Nephron (organoid): ENCODE data around the gene TMTC2.

ENCODE experiments used
- H3K27ac Mint-ChIP-seq, 3 experiments: 2 replicates each; pipeline ENCODE4 v1.8.0; 2020; ENCODE audit warnings: mixed read lengths in 3 of 3, mild to moderate bottlenecking in 2 of 3, moderate library complexity in 1 of 3
- H3K27me3 Mint-ChIP-seq: 2 replicates; pipeline ENCODE4 v1.8.0; 2021; ENCODE audit warnings: low read depth, mild to moderate bottlenecking, moderate library complexity, mixed read lengths
- H3K36me3 Mint-ChIP-seq: 2 replicates; pipeline ENCODE4 v1.8.0; 2020; ENCODE audit warnings: low read depth, mixed read lengths
- H3K4me1 Mint-ChIP-seq: 2 replicates; pipeline ENCODE4 v1.8.0; 2020; ENCODE audit warnings: mixed read lengths
- H3K4me3 Mint-ChIP-seq, 3 experiments: 2 replicates each; pipeline ENCODE4 v1.8.0; 2020; ENCODE audit warnings: mild to moderate bottlenecking in 3 of 3, mixed read lengths in 3 of 3, moderate library complexity in 2 of 3
- H3K9me3 Mint-ChIP-seq: 2 replicates; pipeline ENCODE4 v1.8.0; 2020; ENCODE audit warnings: mixed read lengths
- CTCF ChIP-seq, 3 experiments: fragments of 200-600 bp; sonication (generic); IDR thresholded peaks; one replicate each; pipeline ENCODE4 v1.5.0; 2021; ENCODE audit warnings: antibody characterized with exemption in 3 of 3; ENCODE audit not compliant: unreplicated experiment in 3 of 3

TMTC2 gene

GRCh38 chr12:82721726-82722125 is 35.0 kb downstream of the TMTC2 start:
- no peak for TF ChIP-seq CTCF (IDR thresholded peaks at IDR 0.05; ENCODE audit: unreplicated experiment in 3 of 3)
- Mint-ChIP-seq H3K4me3 (no peak overlapping the region), H3K27ac (no peak overlapping the region), H3K36me3 (peaks cover 46% of the 10 kb centered on the region), H3K27me3 (no peaks in the 10 kb centered on the region), H3K4me1 (no peaks in the 10 kb centered on the region), H3K9me3 (no peaks in the 10 kb centered on the region)

GRCh38 chr12:82723093-82723492 is 36.4 kb downstream of the TMTC2 start:
- Mint-ChIP-seq H3K4me1 (no peaks in the 10 kb centered on the region), H3K4me3 (no peak overlapping the region), H3K9me3 (no peaks in the 10 kb centered on the region), H3K27me3 (no peaks in the 10 kb centered on the region), H3K36me3 (peaks cover 47% of the 10 kb centered on the region), H3K27ac (no peak overlapping the region)
- no peak for TF ChIP-seq CTCF (IDR thresholded peaks at IDR 0.05; ENCODE audit: unreplicated experiment in 3 of 3)

GRCh38 chr12:82723891-82724290 is 37.2 kb downstream of the TMTC2 start:
- H3K4me1 Mint-ChIP-seq, result no peaks in the 10 kb centered on the region
- no peak for TF ChIP-seq CTCF (IDR thresholded peaks at IDR 0.05; ENCODE audit: unreplicated experiment in 3 of 3)
- no peaks in the 10 kb centered on the region for H3K27me3 Mint-ChIP-seq
- no peaks in the 10 kb centered on the region for H3K9me3 Mint-ChIP-seq
- H3K36me3 Mint-ChIP-seq, result peaks cover 42% of the 10 kb centered on the region
- no peak overlapping the region for H3K27ac Mint-ChIP-seq
- H3K4me3 Mint-ChIP-seq, result no peak overlapping the region

GRCh38 chr12:82725741-82726140 is 39.0 kb downstream of the TMTC2 start:
- Mint-ChIP-seq H3K27ac (no peak overlapping the region), H3K9me3 (no peaks in the 10 kb centered on the region), H3K4me1 (no peaks in the 10 kb centered on the region), H3K4me3 (no peak overlapping the region), H3K36me3 (peaks cover 43% of the 10 kb centered on the region), H3K27me3 (no peaks in the 10 kb centered on the region)
- TF ChIP-seq CTCF (IDR thresholded peaks at IDR 0.05; ENCODE audit: unreplicated experiment in 3 of 3), result no peak

GRCh38 chr12:82727886-82728285 is 41.2 kb downstream of the TMTC2 start:
- TF ChIP-seq CTCF (IDR thresholded peaks at IDR 0.05; ENCODE audit: unreplicated experiment in 3 of 3), result no peak
- Mint-ChIP-seq H3K4me1 (no peaks in the 10 kb centered on the region), H3K27me3 (no peaks in the 10 kb centered on the region), H3K9me3 (no peaks in the 10 kb centered on the region), H3K4me3 (no peak overlapping the region), H3K36me3 (peaks cover 35% of the 10 kb centered on the region), H3K27ac (no peak overlapping the region)

GRCh38 chr12:82728710-82729109 is 42.0 kb downstream of the TMTC2 start:
- TF ChIP-seq CTCF (IDR thresholded peaks at IDR 0.05; ENCODE audit: unreplicated experiment in 3 of 3), result no peak
- H3K36me3 Mint-ChIP-seq, result peaks cover 37% of the 10 kb centered on the region
- H3K9me3 Mint-ChIP-seq, result no peaks in the 10 kb centered on the region
- no peak overlapping the region for H3K4me3 Mint-ChIP-seq
- H3K27ac Mint-ChIP-seq, result no peak overlapping the region
- H3K27me3 Mint-ChIP-seq, result no peaks in the 10 kb centered on the region
- H3K4me1 Mint-ChIP-seq, result no peaks in the 10 kb centered on the region
